Activated CD4-positive, alpha-beta T cell treated with anti-CD3 and anti-CD28 coated beads, Interleukin-2, amount 10 ng/mL, durations not matched to agents 7 days and 5 days (primary cell): Measurements from ENCODE around the gene HSPA14. TPM values are rescaled to one million over a fixed set of nuclear protein-coding genes. Genes with fewer than 3 reads are reported as not detected.
"Not testable (repeated sequence)": the region's sequence is repeated elsewhere in the genome, so short reads cannot be mapped to it uniquely, and the experiment has no call there.

Source experiments
- CTCF ChIA-PET: fragments of 350-600 bp; sonication (Branson Sonifier 250); formaldehyde crosslinking; loops from one replicate; lab custom pipeline; 2021; ENCODE audit warnings: antibody characterized with exemption; lab: Charles Lee
- POLR2A ChIA-PET: fragments of 350-600 bp; sonication (Branson Sonifier 250); formaldehyde crosslinking; loops from one replicate; lab custom pipeline; 2021; ENCODE audit warnings: antibody characterized with exemption; lab: Charles Lee
- DNase-seq: peaks from one replicate; pipeline ENCODE4 v3.0.0-alpha.2; 2020
- H3K27ac Mint-ChIP-seq: one replicate; pipeline ENCODE4 v1.8.0; 2021; ENCODE audit warnings: mild to moderate bottlenecking, moderate library complexity, mixed read lengths
- H3K27me3 Mint-ChIP-seq: one replicate; pipeline ENCODE4 v1.8.0; 2021; ENCODE audit warnings: mixed read lengths
- H3K36me3 Mint-ChIP-seq: one replicate; pipeline ENCODE4 v1.8.0; 2021; ENCODE audit warnings: low read depth, mixed read lengths
- H3K4me1 Mint-ChIP-seq: one replicate; pipeline ENCODE4 v1.8.0; 2021; ENCODE audit warnings: mixed read lengths
- H3K4me3 Mint-ChIP-seq: one replicate; pipeline ENCODE4 v1.8.0; 2021; ENCODE audit warnings: mild to moderate bottlenecking, moderate library complexity, mixed read lengths
- H3K9me3 Mint-ChIP-seq: one replicate; pipeline ENCODE4 v1.8.0; 2021; ENCODE audit warnings: mixed read lengths
- total RNA-seq, 2 experiments: library from RNA; stranded (reverse); gene quantifications; one replicate each; pipeline ENCODE4 v1.2.3, GENCODE V29; 2021

HSPA14 gene, protein sequence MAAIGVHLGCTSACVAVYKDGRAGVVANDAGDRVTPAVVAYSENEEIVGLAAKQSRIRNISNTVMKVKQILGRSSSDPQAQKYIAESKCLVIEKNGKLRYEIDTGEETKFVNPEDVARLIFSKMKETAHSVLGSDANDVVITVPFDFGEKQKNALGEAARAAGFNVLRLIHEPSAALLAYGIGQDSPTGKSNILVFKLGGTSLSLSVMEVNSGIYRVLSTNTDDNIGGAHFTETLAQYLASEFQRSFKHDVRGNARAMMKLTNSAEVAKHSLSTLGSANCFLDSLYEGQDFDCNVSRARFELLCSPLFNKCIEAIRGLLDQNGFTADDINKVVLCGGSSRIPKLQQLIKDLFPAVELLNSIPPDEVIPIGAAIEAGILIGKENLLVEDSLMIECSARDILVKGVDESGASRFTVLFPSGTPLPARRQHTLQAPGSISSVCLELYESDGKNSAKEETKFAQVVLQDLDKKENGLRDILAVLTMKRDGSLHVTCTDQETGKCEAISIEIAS
- 10 to 100 TPM; 24.6 to 26.8 TPM for total RNA-seq

GRCh38 chr10:14837757-14838581 lies at the start of gene HSPA14, which contains the start of the genes CDNF and MSANTD7:
Gene HSPA14 (plus strand): TSS chr10:14838306. CDS start chr10:14838403, 97 bp downstream.
Gene CDNF (minus strand): TSS chr10:14838037. CDS start chr10:14837946, 91 bp downstream.
Gene MSANTD7 (plus strand): TSS chr10:14838306. CDS start chr10:14842285, 3,979 bp downstream.
- peak within 1 kb of the TSS; percentile 84 for H3K4me3 Mint-ChIP-seq
- CTCF ChIA-PET: interaction anchor here (0.6 to 1.7 kb wide), 17 partner anchors 8 to 301 kb away, joined by 3 to 6 read pairs (median 4); no protein-coding TSS in a partner anchor
- peaks cover 29% of the 10 kb centered on the region for H3K4me1 Mint-ChIP-seq
- POLR2A ChIA-PET: interaction anchor here (0.6 to 1.0 kb wide), 5 partner anchors 20 to 652 kb away, joined by 3 to 4 read pairs (median 4); no protein-coding TSS in a partner anchor
- H3K27ac Mint-ChIP-seq: peak within 1 kb of the TSS; percentile 96
- H3K36me3 Mint-ChIP-seq: peaks cover 26% of the 10 kb centered on the region
- peak; percentile 100 for DNase-seq
- H3K27me3 Mint-ChIP-seq: no peaks in the 10 kb centered on the region
- H3K9me3 Mint-ChIP-seq: no peaks in the 10 kb centered on the region

DNA sequence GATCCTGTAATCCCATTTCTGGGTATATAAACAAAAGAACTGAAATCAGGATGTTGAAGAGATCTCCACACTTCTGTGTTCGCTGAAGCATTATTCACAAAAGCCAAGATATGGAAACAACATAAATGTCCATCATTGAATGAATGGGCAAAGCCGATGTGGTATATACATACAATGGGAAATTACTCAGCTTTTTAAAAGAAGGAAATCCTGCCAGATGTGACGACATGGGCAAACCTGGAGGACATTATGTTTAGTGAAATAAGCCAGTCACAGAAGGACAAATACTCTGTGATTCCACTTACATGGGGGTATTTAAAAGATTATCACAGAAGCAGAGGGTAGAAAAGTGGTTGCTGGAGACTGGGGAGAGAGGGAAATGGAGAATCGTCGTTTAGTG lies 39.5 kb upstream of the HSPA14 start:
- H3K27ac Mint-ChIP-seq: no peak overlapping the region
- H3K27me3 Mint-ChIP-seq: peaks cover 5% of the 10 kb centered on the region
- no peak for DNase-seq
- no peak overlapping the region for H3K4me3 Mint-ChIP-seq
- POLR2A ChIA-PET: no interaction called here
- no peaks in the 10 kb centered on the region for H3K4me1 Mint-ChIP-seq
- H3K36me3 Mint-ChIP-seq: no peaks in the 10 kb centered on the region
- CTCF ChIA-PET: no interaction called here
- H3K9me3 Mint-ChIP-seq: no peaks in the 10 kb centered on the region

GRCh38 chr10:14800397-14800796 lies 37.7 kb upstream of the HSPA14 start:
- H3K4me3 Mint-ChIP-seq: no peak overlapping the region
- ChIA-PET CTCF (interaction anchor here (1.0 kb wide), 1 partner anchor 14 kb away, joined by 3 read pairs; no protein-coding TSS in a partner anchor), POLR2A (no interaction called here)
- H3K27me3 Mint-ChIP-seq: peaks cover 5% of the 10 kb centered on the region
- H3K9me3 Mint-ChIP-seq: no peaks in the 10 kb centered on the region
- DNase-seq: no peak
- H3K4me1 Mint-ChIP-seq: no peaks in the 10 kb centered on the region
- H3K27ac Mint-ChIP-seq: no peak overlapping the region
- H3K36me3 Mint-ChIP-seq: no peaks in the 10 kb centered on the region

- H3K4me1 Mint-ChIP-seq: no peaks in the 10 kb centered on the region
- H3K27me3 Mint-ChIP-seq: peaks cover 5% of the 10 kb centered on the region
- H3K36me3 Mint-ChIP-seq: no peaks in the 10 kb centered on the region
- DNase-seq: no peak
- no peak overlapping the region for H3K4me3 Mint-ChIP-seq
- CTCF ChIA-PET: interaction anchor here (2.0 kb wide), 1 partner anchor 16 kb away, joined by 4 read pairs; no protein-coding TSS in a partner anchor
- no peaks in the 10 kb centered on the region for H3K9me3 Mint-ChIP-seq
- H3K27ac Mint-ChIP-seq: no peak overlapping the region
- POLR2A ChIA-PET: no interaction called here
These were observed 36.4 kb upstream of the HSPA14 start for GRCh38 chr10:14801723-14802122.

DNA sequence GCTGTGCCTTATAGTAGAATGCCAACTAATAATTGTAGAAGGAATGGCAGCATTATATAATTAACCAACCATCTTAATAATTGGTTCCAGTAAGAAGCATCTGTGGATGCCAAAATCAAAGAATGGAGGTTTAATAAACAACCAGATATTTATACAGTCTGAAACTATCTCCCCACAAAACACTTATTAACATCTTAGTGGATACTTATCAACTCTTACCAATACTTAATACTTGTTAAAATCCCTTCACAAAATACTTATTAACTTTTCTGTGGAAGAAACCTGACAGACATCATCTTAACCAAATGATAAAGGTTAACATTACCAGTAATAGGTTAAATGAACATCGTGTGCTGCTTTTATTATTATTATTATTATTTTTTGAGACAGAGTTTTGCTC lies 34.3 kb upstream of the HSPA14 start:
- Mint-ChIP-seq H3K4me3 (no peak overlapping the region), H3K9me3 (no peaks in the 10 kb centered on the region), H3K36me3 (no peaks in the 10 kb centered on the region), H3K27ac (no peak overlapping the region), H3K4me1 (no peaks in the 10 kb centered on the region), H3K27me3 (peaks cover 3% of the 10 kb centered on the region)
- ChIA-PET CTCF (no interaction called here), POLR2A (no interaction called here)
- DNase-seq: no peak

DNA sequence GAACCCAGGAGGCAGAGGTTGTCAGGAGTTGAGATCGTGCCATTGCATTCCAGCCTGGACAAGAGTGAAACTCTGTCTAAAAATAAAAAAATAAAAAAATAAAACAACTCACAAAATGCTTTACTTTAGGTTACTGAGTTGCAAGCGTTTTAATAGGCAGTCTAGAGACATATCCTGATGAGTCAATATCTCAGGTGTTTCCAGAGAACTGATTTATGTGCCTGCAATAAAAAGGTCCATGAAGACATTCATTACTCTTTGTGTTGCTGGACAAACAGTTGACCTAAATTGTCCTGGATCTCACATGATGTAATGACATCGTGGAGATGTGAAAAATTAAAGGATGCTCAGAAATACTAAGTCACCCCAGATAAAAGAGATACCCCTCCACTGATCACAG lies 31.8 kb upstream of the HSPA14 start:
- Mint-ChIP-seq H3K27ac (no peak overlapping the region), H3K9me3 (no peaks in the 10 kb centered on the region), H3K4me3 (no peak overlapping the region), H3K27me3 (peaks cover 3% of the 10 kb centered on the region), H3K36me3 (no peaks in the 10 kb centered on the region), H3K4me1 (peaks cover 5% of the 10 kb centered on the region)
- ChIA-PET POLR2A (no interaction called here), CTCF (no interaction called here)
- DNase-seq: no peak

- CTCF ChIA-PET: interaction anchor here (1.0 kb wide), 1 partner anchor 306 kb away, joined by 3 read pairs; no protein-coding TSS in a partner anchor
- H3K4me3 Mint-ChIP-seq: no peak overlapping the region
These were observed 26.8 kb upstream of the HSPA14 start for GRCh38 chr10:14810969-14811953.

DNA sequence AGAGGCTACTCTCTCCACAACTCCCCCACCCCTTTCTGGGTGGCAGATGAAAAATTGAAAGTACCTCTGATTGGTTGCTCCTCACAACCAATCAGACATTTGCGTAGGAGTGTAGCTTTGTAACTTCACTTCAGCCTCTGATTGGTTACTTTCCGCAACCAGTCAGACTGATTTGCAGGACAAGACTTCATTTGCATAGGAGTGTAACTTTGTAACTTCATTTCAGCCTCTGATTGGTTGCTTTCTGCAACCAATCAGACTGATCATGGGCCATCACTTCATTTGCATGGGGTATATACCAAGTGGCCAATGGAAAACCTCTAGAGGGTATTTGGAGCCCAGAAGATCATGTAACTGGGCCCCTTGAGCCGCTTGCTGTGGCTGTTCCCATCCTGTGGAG lies 25.8 kb upstream of the HSPA14 start:
- CTCF ChIA-PET: interaction anchor here (1.0 kb wide), 1 partner anchor 307 kb away, joined by 3 read pairs; no protein-coding TSS in a partner anchor
- H3K27ac Mint-ChIP-seq: no peak overlapping the region
- POLR2A ChIA-PET: no interaction called here
- peaks cover 2% of the 10 kb centered on the region for H3K9me3 Mint-ChIP-seq
- peaks cover 27% of the 10 kb centered on the region for H3K4me1 Mint-ChIP-seq
- no peak for DNase-seq
- H3K36me3 Mint-ChIP-seq: no peaks in the 10 kb centered on the region
- H3K27me3 Mint-ChIP-seq: peaks cover 3% of the 10 kb centered on the region
- H3K4me3 Mint-ChIP-seq: peak overlapping the region; percentile 32

More at GRCh38 chr10:14810969-14811953, 26.8 kb upstream of the HSPA14 start:
- peaks cover 27% of the 10 kb centered on the region for H3K4me1 Mint-ChIP-seq
- no peak for DNase-seq
- POLR2A ChIA-PET: no interaction called here
- H3K27ac Mint-ChIP-seq: no peak overlapping the region
- no peaks in the 10 kb centered on the region for H3K36me3 Mint-ChIP-seq
- peaks cover 1% of the 10 kb centered on the region for H3K9me3 Mint-ChIP-seq
- peaks cover 3% of the 10 kb centered on the region for H3K27me3 Mint-ChIP-seq

- CTCF ChIA-PET: interaction anchor here (0.6 to 1.2 kb wide), 4 partner anchors 22 to 1813 kb away, joined by 3 to 5 read pairs (median 3); partner anchors contain the start of genes CDNF, HSPA14 and MSANTD7
- DNase-seq: no peak
- Mint-ChIP-seq H3K27me3 (no peaks in the 10 kb centered on the region), H3K36me3 (no peaks in the 10 kb centered on the region), H3K9me3 (peaks cover 2% of the 10 kb centered on the region), H3K27ac (no peak overlapping the region), H3K4me3 (no peak overlapping the region), H3K4me1 (peaks cover 27% of the 10 kb centered on the region)
- POLR2A ChIA-PET: interaction anchor here (0.6 kb wide), 1 partner anchor 262 kb away, joined by 3 read pairs; no protein-coding TSS in a partner anchor
These were observed 22.4 kb upstream of the HSPA14 start for GRCh38 chr10:14815681-14816080.

DNA sequence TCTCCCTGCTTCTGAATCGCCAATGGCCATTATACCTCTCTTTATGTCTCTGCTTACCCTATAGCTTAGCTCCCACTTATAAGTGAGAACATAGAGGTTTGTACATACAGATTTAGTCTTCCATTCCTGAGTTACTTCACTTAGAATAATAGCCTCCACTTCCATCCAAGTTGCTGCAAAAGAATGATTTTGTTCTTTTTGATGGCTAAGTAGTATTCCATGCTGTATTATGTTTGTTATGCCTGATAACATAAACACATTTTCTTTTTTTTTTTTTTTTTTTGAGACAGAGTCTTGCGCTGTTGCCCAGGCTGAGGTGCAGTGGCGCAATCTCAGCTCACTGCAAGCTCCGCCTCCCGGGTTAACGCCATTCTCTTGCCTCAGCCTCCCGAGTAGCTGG lies 21.4 kb upstream of the HSPA14 start:
- H3K27me3 Mint-ChIP-seq, H3K9me3 Mint-ChIP-seq, H3K27ac Mint-ChIP-seq, H3K4me3 Mint-ChIP-seq, H3K36me3 Mint-ChIP-seq, DNase-seq, POLR2A ChIA-PET: not testable (repeated sequence)
- CTCF ChIA-PET: interaction anchor here (1.1 kb wide), 1 partner anchor 21 kb away, joined by 3 read pairs; the partner anchor contains the start of genes CDNF, HSPA14 and MSANTD7
- H3K4me1 Mint-ChIP-seq: peaks cover 25% of the 10 kb centered on the region

DNA sequence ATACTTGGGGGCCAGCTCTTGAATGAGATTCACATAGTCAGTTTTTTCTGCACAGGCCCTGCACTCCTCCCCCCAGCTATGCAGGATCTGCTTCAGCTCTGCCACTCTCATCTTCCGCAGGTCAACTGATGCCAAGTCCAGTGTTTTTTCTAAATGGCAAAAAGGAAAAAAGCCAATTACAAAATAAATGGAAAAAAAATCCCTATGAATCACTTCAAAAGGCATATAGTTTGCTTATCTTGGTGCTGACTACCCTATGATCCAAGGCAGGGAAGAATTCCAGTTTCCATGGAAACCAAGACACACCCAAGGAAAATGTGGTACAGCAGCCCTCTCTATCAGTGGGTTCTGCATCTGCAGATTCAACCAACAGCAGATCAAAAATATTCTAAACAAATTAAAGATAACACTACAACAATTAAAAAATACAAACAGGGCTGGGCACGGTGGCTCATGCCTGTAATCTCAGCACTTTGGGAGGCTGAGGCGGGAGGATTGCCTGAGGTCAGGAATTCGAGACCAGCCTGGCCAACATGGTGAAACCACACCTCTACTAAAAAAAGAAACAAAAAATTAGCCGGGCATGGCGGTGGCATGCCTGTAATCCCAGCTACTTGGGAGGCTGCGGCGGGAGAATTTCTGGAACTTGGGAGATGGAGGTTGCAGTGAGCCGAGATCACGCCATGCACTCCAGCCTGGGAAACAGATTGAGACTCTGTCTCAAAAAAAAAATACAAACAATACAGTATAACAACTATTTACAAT lies 17.9 kb upstream of the HSPA14 start:
- DNase-seq: no peak
- POLR2A ChIA-PET: interaction anchor here (0.6 to 1.2 kb wide), 3 partner anchors 170 to 228 kb away, joined by 3 read pairs; no protein-coding TSS in a partner anchor
- H3K4me3 Mint-ChIP-seq: no peak overlapping the region

More for the DNA sequence above, 17.9 kb upstream of the HSPA14 start:
- H3K36me3 Mint-ChIP-seq: no peaks in the 10 kb centered on the region
- H3K27me3 Mint-ChIP-seq: no peaks in the 10 kb centered on the region
- no peak overlapping the region for H3K27ac Mint-ChIP-seq
- H3K9me3 Mint-ChIP-seq: peaks cover 2% of the 10 kb centered on the region
- H3K4me1 Mint-ChIP-seq: peaks cover 11% of the 10 kb centered on the region
- CTCF ChIA-PET: interaction anchor here (0.6 to 2.4 kb wide), 2 partner anchors 17 to 308 kb away, joined by 5 to 6 read pairs; no protein-coding TSS in a partner anchor
